ENCODE data around the gene TNF.

Gene TNF

DNA sequence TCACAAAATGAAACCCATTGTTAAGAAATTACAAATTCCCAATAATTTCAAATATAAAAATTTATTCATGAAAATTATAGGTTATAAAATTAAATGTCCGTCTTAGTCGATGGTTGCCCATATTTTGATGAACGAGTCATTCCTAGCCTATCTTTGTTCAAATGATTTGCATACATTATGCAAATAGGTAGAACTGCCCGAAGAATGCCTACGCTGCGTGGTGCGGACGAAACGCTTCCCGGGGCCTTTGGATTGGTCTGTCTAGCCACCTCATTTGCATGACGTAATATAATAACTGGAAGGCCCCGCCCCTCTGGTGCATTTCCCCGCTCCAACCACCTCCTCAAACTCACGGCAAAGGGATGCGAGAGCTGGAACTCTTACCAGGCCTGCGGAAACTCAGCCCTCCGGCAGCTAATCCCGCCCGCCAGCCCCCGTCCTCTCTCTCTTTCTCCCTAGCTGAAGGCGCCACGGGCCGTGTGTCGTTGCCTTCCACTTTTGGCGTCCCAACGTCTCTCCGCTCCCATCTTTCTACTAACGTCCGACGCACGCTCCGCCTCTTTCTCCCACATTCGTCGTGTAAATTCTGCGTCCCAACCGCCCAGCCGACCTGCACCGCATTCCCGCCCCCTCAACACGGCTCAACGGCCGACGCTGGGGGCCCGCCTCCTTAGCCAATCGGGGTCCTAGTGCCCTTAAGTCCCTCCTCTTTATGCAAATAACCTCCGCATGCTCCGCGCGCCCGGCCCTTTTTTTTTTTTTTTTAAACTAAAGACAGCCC lies 44.6 kb downstream of the TNF start (continued):
- TF ChIP-seq ZNF23 (tag by site-specific recombination; IDR thresholded peaks at IDR 0.05; ENCODE audit: borderline replicate concordance) (no peak), KLF10 (tag by site-specific recombination; IDR thresholded peaks at IDR 0.05) (peak; percentile 99), ZXDB (tag by site-specific recombination; IDR thresholded peaks at IDR 0.05) (peak; percentile 62), ZBTB21 (tag by site-specific recombination; IDR thresholded peaks at IDR 0.05) (peak; percentile 95), SCRT2 (tag by site-specific recombination; IDR thresholded peaks at IDR 0.05) (no peak), ZNF433 (tag by site-specific recombination; IDR thresholded peaks at IDR 0.05; ENCODE audit: low read depth) (no peak), ZBTB44 (tag by site-specific recombination; IDR thresholded peaks at IDR 0.05) (no peak; the same call in 1 of the 2 replicates), ZNF302 (tag by site-specific recombination; IDR thresholded peaks at IDR 0.05; ENCODE audit: low read depth) (no peak), ZNF548 (tag by site-specific recombination; IDR thresholded peaks at IDR 0.05) (no peak), BCL11A (tag by site-specific recombination; IDR thresholded peaks at IDR 0.05; ENCODE audit: low read depth) (no peak), ZNF560 (tag by site-specific recombination; IDR thresholded peaks at IDR 0.05; ENCODE audit: borderline replicate concordance) (no peak), ZNF600 (tag by site-specific recombination; IDR thresholded peaks at IDR 0.05) (peak; percentile 91), ZNF501 (tag by site-specific recombination; IDR thresholded peaks at IDR 0.05) (no peak; the same call in none of the 2 replicates), ZFP37 (tag by site-specific recombination; IDR thresholded peaks at IDR 0.05) (no peak), YY2 (tag by site-specific recombination; IDR thresholded peaks at IDR 0.05) (peak; percentile 46), ZBTB20 (tag by site-specific recombination; IDR thresholded peaks at IDR 0.05) (peak; percentile 69), ZNF37A (tag by site-specific recombination; IDR thresholded peaks at IDR 0.05) (no peak), ZNF776 (tag by site-specific recombination; IDR thresholded peaks at IDR 0.05; ENCODE audit: borderline replicate concordance) (no peak), KLF17 (tag by site-specific recombination; IDR thresholded peaks at IDR 0.05) (peak; percentile 86), HOXC10 (CRISPR knock-in tag; IDR thresholded peaks at IDR 0.05) (no peak), ZNF701 (tag by site-specific recombination; IDR thresholded peaks at IDR 0.05) (no peak), ZNF777 (tag by site-specific recombination; IDR thresholded peaks at IDR 0.05; ENCODE audit: borderline replicate concordance) (no peak; the same call in 1 of the 2 replicates), FEZF1 (tag by site-specific recombination; IDR thresholded peaks at IDR 0.05) (no peak), ZNF19 (tag by site-specific recombination; IDR thresholded peaks at IDR 0.05; ENCODE audit: low read depth) (no peak), ZNF10 (tag by site-specific recombination; IDR thresholded peaks at IDR 0.05) (peak; percentile 47; the same call in 1 of the 2 replicates), ZNF155 (tag by site-specific recombination; IDR thresholded peaks at IDR 0.05) (no peak), ZNF214 (tag by site-specific recombination; IDR thresholded peaks at IDR 0.05; ENCODE audit: borderline replicate concordance) (no peak), ZNF202 (tag by site-specific recombination; IDR thresholded peaks at IDR 0.05; ENCODE audit: borderline replicate concordance) (no peak), ZNF664 (tag by site-specific recombination; IDR thresholded peaks at IDR 0.05) (no peak), OVOL3 (tag by site-specific recombination; IDR thresholded peaks at IDR 0.05) (0 out of 2 replicates have a peak, but pooled peaks have one; percentile 76), ZNF133 (tag by site-specific recombination; IDR thresholded peaks at IDR 0.05) (no peak), ZNF239 (tag by site-specific recombination; IDR thresholded peaks at IDR 0.05) (peak; percentile 18; the same call in 1 of the 2 replicates)
- TF ChIP-seq, protein P1, sequence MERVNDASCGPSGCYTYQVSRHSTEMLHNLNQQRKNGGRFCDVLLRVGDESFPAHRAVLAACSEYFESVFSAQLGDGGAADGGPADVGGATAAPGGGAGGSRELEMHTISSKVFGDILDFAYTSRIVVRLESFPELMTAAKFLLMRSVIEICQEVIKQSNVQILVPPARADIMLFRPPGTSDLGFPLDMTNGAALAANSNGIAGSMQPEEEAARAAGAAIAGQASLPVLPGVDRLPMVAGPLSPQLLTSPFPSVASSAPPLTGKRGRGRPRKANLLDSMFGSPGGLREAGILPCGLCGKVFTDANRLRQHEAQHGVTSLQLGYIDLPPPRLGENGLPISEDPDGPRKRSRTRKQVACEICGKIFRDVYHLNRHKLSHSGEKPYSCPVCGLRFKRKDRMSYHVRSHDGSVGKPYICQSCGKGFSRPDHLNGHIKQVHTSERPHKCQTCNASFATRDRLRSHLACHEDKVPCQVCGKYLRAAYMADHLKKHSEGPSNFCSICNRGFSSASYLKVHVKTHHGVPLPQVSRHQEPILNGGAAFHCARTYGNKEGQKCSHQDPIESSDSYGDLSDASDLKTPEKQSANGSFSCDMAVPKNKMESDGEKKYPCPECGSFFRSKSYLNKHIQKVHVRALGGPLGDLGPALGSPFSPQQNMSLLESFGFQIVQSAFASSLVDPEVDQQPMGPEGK (tag by site-specific recombination; IDR thresholded peaks at IDR 0.05): peak; percentile 90
- TF ChIP-seq, protein P2, sequence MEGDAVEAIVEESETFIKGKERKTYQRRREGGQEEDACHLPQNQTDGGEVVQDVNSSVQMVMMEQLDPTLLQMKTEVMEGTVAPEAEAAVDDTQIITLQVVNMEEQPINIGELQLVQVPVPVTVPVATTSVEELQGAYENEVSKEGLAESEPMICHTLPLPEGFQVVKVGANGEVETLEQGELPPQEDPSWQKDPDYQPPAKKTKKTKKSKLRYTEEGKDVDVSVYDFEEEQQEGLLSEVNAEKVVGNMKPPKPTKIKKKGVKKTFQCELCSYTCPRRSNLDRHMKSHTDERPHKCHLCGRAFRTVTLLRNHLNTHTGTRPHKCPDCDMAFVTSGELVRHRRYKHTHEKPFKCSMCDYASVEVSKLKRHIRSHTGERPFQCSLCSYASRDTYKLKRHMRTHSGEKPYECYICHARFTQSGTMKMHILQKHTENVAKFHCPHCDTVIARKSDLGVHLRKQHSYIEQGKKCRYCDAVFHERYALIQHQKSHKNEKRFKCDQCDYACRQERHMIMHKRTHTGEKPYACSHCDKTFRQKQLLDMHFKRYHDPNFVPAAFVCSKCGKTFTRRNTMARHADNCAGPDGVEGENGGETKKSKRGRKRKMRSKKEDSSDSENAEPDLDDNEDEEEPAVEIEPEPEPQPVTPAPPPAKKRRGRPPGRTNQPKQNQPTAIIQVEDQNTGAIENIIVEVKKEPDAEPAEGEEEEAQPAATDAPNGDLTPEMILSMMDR (tag by site-specific recombination; IDR thresholded peaks at IDR 0.05): no peak
